ENCODE data around the gene ZBP1.

ZBP1 gene

GRCh38 chr20:57658447-57658832 is 38.2 kb upstream of the ZBP1 start:
- FAIRE-seq = no peak

- FAIRE-seq = no peak
Measured at GRCh38 chr20:57657535-57658446, 37.6 kb upstream of the ZBP1 start.

GRCh38 chr20:57656821-57657534 is 36.8 kb upstream of the ZBP1 start:
- no peak for FAIRE-seq

- no peak for FAIRE-seq
Measured at GRCh38 chr20:57656252-57656820, 36.1 kb upstream of the ZBP1 start.

- FAIRE-seq = no peak
Measured at GRCh38 chr20:57655809-57656155, 35.6 kb upstream of the ZBP1 start.

GRCh38 chr20:57654998-57655808 is 35.0 kb upstream of the ZBP1 start:
- no peak for FAIRE-seq

GRCh38 chr20:57654363-57654997 is 34.3 kb upstream of the ZBP1 start:
- no peak for FAIRE-seq

GRCh38 chr20:57653910-57654309 is 33.7 kb upstream of the ZBP1 start:
- no peak for FAIRE-seq

- no peak for FAIRE-seq
Measured at GRCh38 chr20:57653546-57653900, 33.3 kb upstream of the ZBP1 start.

- no peak for FAIRE-seq
Measured at GRCh38 chr20:57652606-57653545, 32.6 kb upstream of the ZBP1 start.

- FAIRE-seq = no peak
Measured at GRCh38 chr20:57651881-57652605, 31.8 kb upstream of the ZBP1 start.

- FAIRE-seq = no peak
Measured at GRCh38 chr20:57650756-57651483, 30.7 kb upstream of the ZBP1 start.

GRCh38 chr20:57650266-57650665 is 30.0 kb upstream of the ZBP1 start:
- no peak for FAIRE-seq

- FAIRE-seq = no peak
Measured at GRCh38 chr20:57649617-57650015, 29.4 kb upstream of the ZBP1 start.

GRCh38 chr20:57648878-57649616 is 28.8 kb upstream of the ZBP1 start:
- FAIRE-seq = no peak

- FAIRE-seq = no peak
Measured at GRCh38 chr20:57647933-57648785, 27.9 kb upstream of the ZBP1 start.

GRCh38 chr20:57647006-57647932 is 27.0 kb upstream of the ZBP1 start:
- no peak for FAIRE-seq

All from islet of Langerhans (tissue), 1 donor.